ENCODE results near the gene ZNF607. TPM values are rescaled to one million over a fixed set of nuclear protein-coding genes. Genes with fewer than 3 reads are reported as not detected.

Gene ZNF607
- total and polyA plus RNA-seq, 10 of the 15 experiments (the other 5 are each of a cell fraction or from before 2014, with no cell fraction given) = 0.47 to 5.7 (median 2.2) TPM

- TF ChIP-seq PRDM15 (CRISPR knock-in tag; IDR thresholded peaks at IDR 0.05) (no peak), TBL1XR1 (IDR thresholded peaks at IDR 0.05; ENCODE audit: low read depth, low read length) (no peak), HDGF (IDR thresholded peaks at IDR 0.05) (no peak)
These were observed 5.6 kb upstream of the ZNF607 start (continued) for GRCh38 chr19:37725181-37725580.

GRCh38 chr19:37719927-37720265 is 335 bp upstream of the ZNF607 start:
- H3K36me3 ChIP-seq (ENCODE audit: control insufficient read depth in 2 of 2, insufficient read depth in 2 of 2, low read length in 1 of 2) = no peaks in the 10 kb centered on the region
- H2AFZ ChIP-seq (ENCODE audit: control insufficient read depth, low read depth, low read length) = peak overlapping the region; percentile 88
- TF ChIP-seq SP1 (IDR thresholded peaks at IDR 0.05; ENCODE audit: low read depth, low read length) (no peak), HDAC2 (IDR thresholded peaks at IDR 0.05) (no peak), MYC (IDR thresholded peaks at IDR 0.05; ENCODE audit: insufficient read depth, insufficient read length, insufficient replicate concordance, low read length, severe bottlenecking) (no peak), TARDBP (IDR thresholded peaks at IDR 0.05; ENCODE audit: borderline replicate concordance) (no peak), MYB (IDR thresholded peaks at IDR 0.05; ENCODE audit: borderline replicate concordance, low read depth, low read length) (no peak), MEF2A (IDR thresholded peaks at IDR 0.05; ENCODE audit: insufficient read depth, low read depth, low read length) (no peak), TBL1XR1 (IDR thresholded peaks at IDR 0.05; ENCODE audit: low read depth, low read length) (no peak), SPI1 (IDR thresholded peaks at IDR 0.05; ENCODE audit: borderline replicate concordance, insufficient read depth, low read depth, low read length) (no peak)
- TF ChIP-seq, protein P1, sequence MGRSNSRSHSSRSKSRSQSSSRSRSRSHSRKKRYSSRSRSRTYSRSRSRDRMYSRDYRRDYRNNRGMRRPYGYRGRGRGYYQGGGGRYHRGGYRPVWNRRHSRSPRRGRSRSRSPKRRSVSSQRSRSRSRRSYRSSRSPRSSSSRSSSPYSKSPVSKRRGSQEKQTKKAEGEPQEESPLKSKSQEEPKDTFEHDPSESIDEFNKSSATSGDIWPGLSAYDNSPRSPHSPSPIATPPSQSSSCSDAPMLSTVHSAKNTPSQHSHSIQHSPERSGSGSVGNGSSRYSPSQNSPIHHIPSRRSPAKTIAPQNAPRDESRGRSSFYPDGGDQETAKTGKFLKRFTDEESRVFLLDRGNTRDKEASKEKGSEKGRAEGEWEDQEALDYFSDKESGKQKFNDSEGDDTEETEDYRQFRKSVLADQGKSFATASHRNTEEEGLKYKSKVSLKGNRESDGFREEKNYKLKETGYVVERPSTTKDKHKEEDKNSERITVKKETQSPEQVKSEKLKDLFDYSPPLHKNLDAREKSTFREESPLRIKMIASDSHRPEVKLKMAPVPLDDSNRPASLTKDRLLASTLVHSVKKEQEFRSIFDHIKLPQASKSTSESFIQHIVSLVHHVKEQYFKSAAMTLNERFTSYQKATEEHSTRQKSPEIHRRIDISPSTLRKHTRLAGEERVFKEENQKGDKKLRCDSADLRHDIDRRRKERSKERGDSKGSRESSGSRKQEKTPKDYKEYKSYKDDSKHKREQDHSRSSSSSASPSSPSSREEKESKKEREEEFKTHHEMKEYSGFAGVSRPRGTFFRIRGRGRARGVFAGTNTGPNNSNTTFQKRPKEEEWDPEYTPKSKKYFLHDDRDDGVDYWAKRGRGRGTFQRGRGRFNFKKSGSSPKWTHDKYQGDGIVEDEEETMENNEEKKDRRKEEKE (IDR thresholded peaks at IDR 0.05) = no peak
- DNase-seq (ENCODE audit: low read depth, low spot score) (no peak), ATAC-seq (no peak), FAIRE-seq (no peak)
- ChIA-PET CTCF (interaction anchor here (0.9 kb wide), 1 partner anchor 16 kb away, joined by 3 read pairs; no protein-coding TSS in a partner anchor), POLR2A (interaction anchor here (0.6 kb wide), 1 partner anchor 58 kb away, joined by 6 read pairs; no protein-coding TSS in a partner anchor), RAD21 (ENCODE audit: unreplicated experiment) (interaction anchor here (0.5 to 0.6 kb wide), 2 partner anchors 372 to 901 kb away, joined by 3 to 4 read pairs; no protein-coding TSS in a partner anchor), SMC1A (ENCODE audit: uncharacterized antibody, unreplicated experiment) (no interaction called here)
- no peak overlapping the region; the same call in 1 of the 2 replicates for H3K9ac ChIP-seq (ENCODE audit: control insufficient read depth, insufficient read depth, low read length)
- H3K27ac ChIP-seq (ENCODE audit: control insufficient read depth, insufficient read depth) = no peak overlapping the region
- peak overlapping the region; percentile 69; the same call in 1 of the 2 replicates for H3K4me3 ChIP-seq
- H3K27me3 ChIP-seq (replicated peaks in 1 of 2; ENCODE audit: control insufficient read depth in 2 of 2, insufficient read depth in 2 of 2, low read length in 1 of 2) = no peaks in the 10 kb centered on the region
- H3K79me2 ChIP-seq (ENCODE audit: control insufficient read depth, insufficient read depth, low read length) = no peaks in the 10 kb centered on the region; the same call in 1 of the 2 replicates
- no peaks in the 10 kb centered on the region for H3K4me1 ChIP-seq (ENCODE audit: control insufficient read depth, insufficient read depth, low read length)
- H4K20me1 ChIP-seq (ENCODE audit: control insufficient read depth, insufficient read depth) = no peaks in the 10 kb centered on the region
- in situ Hi-C loops (cut with MboI) = no loop called here
- BruUV-seq (replicated peaks) = no TSS peak
- H3K4me2 ChIP-seq (ENCODE audit: control insufficient read depth, insufficient read depth) = peak overlapping the region; percentile 64
- intact Hi-C loops (cut with micrococcal nuclease; ENCODE audit: unreplicated experiment) = no loop called here
- WGBS (ENCODE audit: insufficient coverage, insufficient replicate concordance, low lambda C conversion rate, missing lambda C conversion rate) = 8% methylated on average over 8 of the region's 8 CpGs
- no peaks in the 10 kb centered on the region; the same call in 2 of the 3 replicates for H3K9me3 ChIP-seq (replicated peaks; ENCODE audit: control insufficient read depth, insufficient read depth, low read length)
